ENCODE data around the gene TCF19.
"Not testable (repeated sequence)": the region's sequence is repeated elsewhere in the genome, so short reads cannot be mapped to it uniquely, and the experiment has no call there.

TCF19 gene

DNA sequence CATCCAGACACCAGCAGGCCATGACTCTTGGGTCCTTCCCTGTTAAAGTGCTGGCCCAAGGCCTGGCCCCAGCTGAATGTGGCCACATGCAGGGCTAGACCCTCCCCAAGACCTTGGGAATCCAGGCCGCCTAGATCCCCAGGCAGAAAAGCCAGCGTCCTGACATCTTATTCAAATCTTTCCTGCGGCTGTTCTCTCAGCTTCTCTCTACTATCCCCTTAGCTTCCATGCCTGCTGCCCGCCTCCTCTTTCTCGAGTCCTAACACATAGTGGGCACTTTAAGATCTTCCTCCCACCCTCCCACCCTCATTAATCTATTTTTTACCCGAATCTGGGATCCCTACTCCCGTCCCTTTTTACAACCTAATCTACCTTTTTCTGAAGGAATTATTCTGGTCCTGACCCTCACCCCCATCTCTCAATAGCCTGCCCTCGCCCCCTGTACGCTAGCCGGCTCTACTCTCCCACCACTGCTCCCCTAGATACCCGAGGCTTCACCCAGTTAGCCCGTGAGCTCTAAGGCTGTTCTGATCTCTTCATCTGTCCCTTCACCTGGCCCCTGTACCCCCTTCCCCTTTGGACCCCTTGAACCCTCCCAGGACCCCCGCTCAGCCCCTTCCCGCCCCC, 763 bp upstream of the TCF19 start, which contains the start of gene CCHCR1:
Gene CCHCR1 (minus strand): TSS at position 290 of the 627 bp plus-strand sequence. CDS start 202 bp downstream, at position 88.
- in situ Hi-C loops (cut with MboI; ENCODE audit: low pct_unique_long_range_greater_than_20kb, low sequenced_read_pairs) = no loop called here
- no peak for DNase-seq

DNA sequence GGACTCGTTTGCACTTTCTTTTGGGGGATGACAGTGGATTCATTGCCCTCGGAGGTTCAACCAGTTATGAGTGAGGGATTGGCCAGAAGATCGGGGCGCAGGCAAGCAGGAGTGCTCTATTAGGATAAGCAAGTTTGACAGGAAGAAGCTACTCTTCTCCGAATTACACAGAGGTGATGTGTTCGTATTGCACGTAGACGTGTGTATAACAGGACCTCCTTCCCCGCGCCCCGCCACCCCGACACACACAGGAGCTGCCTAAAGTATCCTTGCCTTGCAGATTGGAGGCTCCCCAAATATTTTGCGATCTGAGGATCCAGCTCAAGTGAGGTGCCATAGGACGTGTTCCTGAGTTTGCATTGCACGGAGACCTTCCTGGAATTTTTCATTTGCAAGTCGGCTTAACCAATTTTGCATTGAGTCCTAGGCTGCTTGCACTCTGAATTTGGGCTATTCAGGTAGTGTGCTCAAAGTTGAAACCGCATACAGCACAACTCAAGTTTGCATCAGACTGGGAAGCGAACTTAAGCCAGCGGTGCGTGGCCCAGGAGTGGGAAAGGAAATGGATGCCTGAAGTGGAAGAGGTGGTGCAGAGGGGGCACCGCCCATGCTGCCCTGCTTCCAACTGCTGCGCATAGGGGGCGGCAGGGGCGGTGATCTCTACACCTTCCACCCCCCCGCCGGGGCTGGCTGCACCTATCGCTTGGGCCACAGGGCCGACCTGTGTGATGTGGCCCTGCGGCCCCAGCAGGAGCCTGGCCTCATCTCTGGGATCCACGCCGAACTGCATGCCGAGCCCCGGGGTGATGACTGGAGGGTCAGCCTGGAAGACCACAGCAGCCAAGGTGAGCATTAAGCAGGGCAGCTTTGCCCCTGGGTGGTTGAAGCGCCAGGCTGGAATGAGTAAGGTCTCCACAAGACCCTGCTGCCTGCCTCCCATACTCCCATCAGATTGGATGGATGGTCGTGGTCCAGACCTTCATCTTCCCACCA, 770 bp downstream of the TCF19 start:
- peak; percentile 35 for DNase-seq
- in situ Hi-C loops (cut with MboI; ENCODE audit: low pct_unique_long_range_greater_than_20kb, low sequenced_read_pairs) = no loop called here

DNA sequence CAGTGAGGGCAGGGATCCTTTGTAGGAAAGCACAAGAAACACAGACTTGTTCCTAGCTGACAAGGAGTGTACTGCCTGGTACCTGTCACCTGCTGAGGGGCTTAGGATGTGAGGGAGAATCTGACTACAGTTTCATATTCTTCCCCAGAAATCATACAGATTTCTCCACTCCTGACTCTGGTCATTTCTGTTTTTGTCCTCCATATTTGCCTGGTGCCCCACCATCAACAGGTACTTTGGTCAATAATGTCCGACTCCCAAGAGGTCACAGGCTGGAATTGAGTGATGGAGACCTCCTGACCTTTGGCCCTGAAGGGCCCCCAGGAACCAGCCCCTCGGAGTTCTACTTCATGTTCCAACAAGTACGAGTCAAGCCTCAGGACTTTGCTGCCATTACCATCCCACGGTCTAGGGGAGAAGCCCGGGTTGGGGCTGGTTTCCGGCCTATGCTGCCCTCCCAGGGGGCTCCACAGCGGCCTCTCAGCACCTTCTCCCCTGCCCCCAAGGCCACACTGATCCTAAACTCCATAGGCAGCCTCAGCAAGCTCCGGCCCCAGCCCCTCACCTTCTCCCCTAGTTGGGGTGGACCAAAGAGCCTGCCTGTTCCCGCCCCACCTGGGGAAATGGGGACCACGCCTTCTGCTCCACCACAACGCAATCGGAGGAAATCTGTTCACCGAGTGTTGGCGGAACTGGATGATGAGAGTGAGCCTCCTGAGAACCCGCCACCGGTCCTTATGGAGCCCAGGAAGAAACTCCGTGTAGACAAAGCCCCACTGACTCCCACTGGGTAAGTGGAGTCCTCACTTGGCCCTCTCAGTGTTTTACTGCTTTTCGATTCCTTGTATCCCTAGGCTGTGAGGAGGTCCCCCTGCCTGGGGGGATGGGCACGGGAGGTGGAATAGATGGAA, 3.1 kb downstream of the TCF19 start:
- DNase-seq = no peak
- in situ Hi-C loops (cut with MboI; ENCODE audit: low pct_unique_long_range_greater_than_20kb, low sequenced_read_pairs) = no loop called here

DNA sequence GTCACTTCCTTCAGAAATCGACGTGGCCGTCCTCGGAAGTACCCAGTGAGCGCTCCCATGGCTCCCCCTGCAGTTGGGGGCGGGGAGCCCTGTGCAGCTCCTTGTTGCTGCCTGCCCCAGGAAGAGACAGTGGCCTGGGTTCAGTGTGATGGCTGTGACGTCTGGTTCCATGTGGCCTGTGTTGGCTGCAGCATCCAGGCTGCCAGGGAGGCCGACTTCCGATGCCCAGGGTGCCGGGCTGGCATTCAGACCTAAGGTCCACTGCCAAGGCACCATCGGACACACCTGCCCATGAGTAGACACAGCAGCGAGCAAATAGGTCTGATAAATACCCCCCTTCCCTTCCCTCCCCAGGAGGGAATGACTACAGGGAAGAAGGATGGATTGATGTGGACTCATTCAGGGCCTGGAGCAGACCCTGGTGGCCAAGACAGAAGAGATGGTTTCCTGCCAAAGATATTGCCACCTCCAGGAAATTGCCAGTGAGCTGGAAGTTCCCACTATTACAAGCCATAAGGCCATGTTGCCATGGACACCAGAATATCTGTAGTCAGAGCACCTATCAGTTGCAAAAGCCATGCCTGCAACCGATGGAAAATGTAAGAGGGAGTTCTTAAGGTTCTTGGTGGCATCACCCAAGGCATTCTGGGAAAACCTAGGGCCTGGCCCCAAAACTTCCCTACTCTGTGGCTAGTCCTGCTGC, 4.2 kb downstream of the TCF19 start:
- in situ Hi-C loops (cut with MboI; ENCODE audit: low pct_unique_long_range_greater_than_20kb, low sequenced_read_pairs) = no loop called here
- DNase-seq = no peak

- DNase-seq = no peak
- in situ Hi-C loops (cut with MboI; ENCODE audit: low pct_unique_long_range_greater_than_20kb, low sequenced_read_pairs) = no loop called here
These were observed 5.5 kb downstream of the TCF19 start for GRCh38 chr6:31163922-31164321.

GRCh38 chr6:31164475-31165063, 6.2 kb downstream of the TCF19 start:
- in situ Hi-C loops (cut with MboI; ENCODE audit: low pct_unique_long_range_greater_than_20kb, low sequenced_read_pairs) = not testable (repeated sequence)

GRCh38 chr6:31165064-31165832, 6.9 kb downstream of the TCF19 start:
- DNase-seq; in situ Hi-C loops (cut with MboI; ENCODE audit: low pct_unique_long_range_greater_than_20kb, low sequenced_read_pairs): not testable (repeated sequence)

More at GRCh38 chr6:31164475-31165063, 6.2 kb downstream of the TCF19 start:
- not testable (repeated sequence) for DNase-seq

DNA sequence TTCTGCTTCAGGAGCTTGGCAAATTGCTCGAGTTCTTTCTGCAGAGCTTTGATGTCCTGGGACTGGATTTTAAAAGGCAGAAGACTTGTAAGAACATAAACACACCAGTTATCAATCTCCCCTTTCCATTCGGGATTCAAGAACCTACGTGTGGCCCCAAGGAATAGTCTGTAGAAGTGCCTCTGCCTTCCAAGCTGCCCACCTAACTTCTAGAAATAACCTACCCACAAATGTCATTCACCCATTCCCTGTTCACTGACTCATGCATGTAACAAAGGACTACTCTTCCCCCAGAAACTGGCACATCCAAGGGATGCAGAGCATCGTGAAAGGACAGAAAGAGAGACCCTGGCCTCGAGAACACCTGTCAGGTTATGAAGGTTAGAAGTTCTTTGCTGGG, 7.6 kb downstream of the TCF19 start:
- in situ Hi-C loops (cut with MboI; ENCODE audit: low pct_unique_long_range_greater_than_20kb, low sequenced_read_pairs) = no loop called here
- DNase-seq = no peak

GRCh38 chr6:31168606-31169005, 10.2 kb downstream of the TCF19 start:
- no peak for DNase-seq
- in situ Hi-C loops (cut with MboI; ENCODE audit: low pct_unique_long_range_greater_than_20kb, low sequenced_read_pairs) = no loop called here

- DNase-seq = no peak
- in situ Hi-C loops (cut with MboI; ENCODE audit: low pct_unique_long_range_greater_than_20kb, low sequenced_read_pairs) = no loop called here
These were observed 10.9 kb downstream of the TCF19 start for GRCh38 chr6:31169123-31169857.

GRCh38 chr6:31169858-31170599, 11.6 kb downstream of the TCF19 start:
- DNase-seq; in situ Hi-C loops (cut with MboI; ENCODE audit: low pct_unique_long_range_greater_than_20kb, low sequenced_read_pairs): not testable (repeated sequence)

GRCh38 chr6:31170600-31170881, 12.2 kb downstream of the TCF19 start, which contains the start of gene POU5F1:
TSS of gene POU5F1 (minus strand) at chr6:31170682. CDS start at chr6:31170620, 62 bp downstream.
- no peak for DNase-seq
- in situ Hi-C loops (cut with MboI; ENCODE audit: low pct_unique_long_range_greater_than_20kb, low sequenced_read_pairs) = no loop called here

GRCh38 chr6:31170987-31171671, 12.7 kb downstream of the TCF19 start:
- in situ Hi-C loops (cut with MboI; ENCODE audit: low pct_unique_long_range_greater_than_20kb, low sequenced_read_pairs) = no loop called here
- DNase-seq = no peak

GRCh38 chr6:31171931-31172905, 13.8 kb downstream of the TCF19 start:
- DNase-seq = no peak

GRCh38 chr6:31172973-31173384, 14.6 kb downstream of the TCF19 start:
- in situ Hi-C loops (cut with MboI; ENCODE audit: low pct_unique_long_range_greater_than_20kb, low sequenced_read_pairs) = no loop called here
- no peak for DNase-seq

More at GRCh38 chr6:31171931-31172905, 13.8 kb downstream of the TCF19 start:
- in situ Hi-C loops (cut with MboI; ENCODE audit: low pct_unique_long_range_greater_than_20kb, low sequenced_read_pairs) = no loop called here

All from KBM-7 (cell line).